Left hindlimb (tissue), 1 donor: ENCODE measurements around the gene RPAP2.
A peak's percentile ranks its signal among the peaks of the same experiment; 100 is the strongest.
"Not testable (repeated sequence)": the region's sequence is repeated elsewhere in the genome, so short reads cannot be mapped to it uniquely, and the experiment has no call there.

Experiments used
- DNase-seq: peaks from one replicate; pipeline ENCODE4 v3.0.0-alpha.2; 2018

Gene RPAP2

GRCh38 chr1:92298573-92299476, at the start of gene RPAP2, which contains the start of gene GLMN:
TSS of gene RPAP2 (plus strand) at chr1:92299059. CDS start at chr1:92299074, 15 bp downstream.
TSS of gene GLMN (minus strand) at chr1:92298987. CDS start at chr1:92297999, 988 bp downstream.
- peak; percentile 90 for DNase-seq

- not testable (repeated sequence) for DNase-seq
These were observed 44.1 kb upstream of the RPAP2 start for GRCh38 chr1:92254714-92255113.

- DNase-seq: no peak
These were observed 39.5 kb upstream of the RPAP2 start for GRCh38 chr1:92259350-92259749.

GRCh38 chr1:92262516-92262915, 36.3 kb upstream of the RPAP2 start:
- no peak for DNase-seq

GRCh38 chr1:92273039-92273438, 25.8 kb upstream of the RPAP2 start:
- no peak for DNase-seq

GRCh38 chr1:92274939-92275338, 23.9 kb upstream of the RPAP2 start:
- DNase-seq: no peak

- DNase-seq: no peak
These were observed 22.8 kb upstream of the RPAP2 start for GRCh38 chr1:92276082-92276481.

GRCh38 chr1:92277105-92277723, 21.6 kb upstream of the RPAP2 start:
- DNase-seq: no peak

GRCh38 chr1:92279781-92280180, 19.1 kb upstream of the RPAP2 start:
- not testable (repeated sequence) for DNase-seq

- DNase-seq: not testable (repeated sequence)
These were observed 17.4 kb upstream of the RPAP2 start for GRCh38 chr1:92281411-92281810.

GRCh38 chr1:92291372-92291999, 7.4 kb upstream of the RPAP2 start:
- DNase-seq: no peak

- no peak for DNase-seq
These were observed 666 bp upstream of the RPAP2 start for GRCh38 chr1:92298213-92298572.

GRCh38 chr1:92299477-92300150, 755 bp downstream of the RPAP2 start:
- no peak for DNase-seq

- no peak for DNase-seq
These were observed 2.2 kb downstream of the RPAP2 start for GRCh38 chr1:92301021-92301420.

- no peak for DNase-seq
These were observed 7.2 kb downstream of the RPAP2 start for GRCh38 chr1:92306020-92306419.

- DNase-seq: no peak
These were observed 9.1 kb downstream of the RPAP2 start for GRCh38 chr1:92307980-92308379.

- DNase-seq: no peak
These were observed 11.3 kb downstream of the RPAP2 start for GRCh38 chr1:92310185-92310597.

GRCh38 chr1:92314024-92314423, 15.2 kb downstream of the RPAP2 start:
- DNase-seq: no peak

- no peak for DNase-seq
These were observed 17.1 kb downstream of the RPAP2 start for GRCh38 chr1:92315766-92316599.

GRCh38 chr1:92317836-92318493, 19.1 kb downstream of the RPAP2 start:
- no peak for DNase-seq
